ENCODE data around the gene IFNG. TPM values are rescaled to one million over a fixed set of nuclear protein-coding genes. Genes with fewer than 3 reads are reported as not detected.

Gene IFNG
- not detected in 5 replicates for total RNA-seq (2022; extraction: Qiagen RNA extraction; ENCODE audit: low read depth)

DNA sequence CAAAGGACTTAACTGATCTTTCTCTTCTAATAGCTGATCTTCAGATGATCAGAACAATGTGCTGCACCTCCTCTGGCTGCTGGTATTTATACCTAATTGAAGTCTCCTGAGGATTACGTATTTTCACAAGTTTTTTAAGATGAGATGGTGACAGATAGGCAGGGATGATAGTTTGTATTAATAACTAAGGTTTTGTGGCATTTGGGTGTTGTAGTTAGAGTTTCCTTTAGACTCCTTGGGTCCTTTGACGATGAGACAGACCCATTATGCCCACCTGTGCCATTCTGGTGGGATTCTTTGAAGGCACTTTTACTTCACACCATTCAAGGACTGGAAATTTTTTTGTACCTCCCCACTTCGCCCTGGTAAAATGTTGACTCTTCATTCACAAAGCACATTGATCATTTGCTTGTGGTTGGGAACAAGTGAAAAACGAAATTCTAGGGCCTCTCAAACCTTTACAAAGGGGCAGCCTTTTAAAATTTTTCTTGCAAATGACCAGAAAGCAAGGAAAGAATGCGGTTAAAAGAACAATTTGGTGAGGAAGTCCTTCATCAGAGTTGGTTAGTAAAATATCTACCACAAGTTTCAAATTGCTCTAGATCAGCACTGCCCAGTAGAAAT is at the start of gene IFNG:
TSS of gene IFNG (minus strand) at position 60 of the 624 bp plus-strand sequence. CDS start 125 bp downstream, outside the sequence.

Other genes starting within 250 kb of the IFNG start
- not detected in 5 replicates for gene IFNG-AS1, start 170.3 kb downstream of the IFNG start, total RNA-seq (2022; extraction: Qiagen RNA extraction; ENCODE audit: low read depth)
- not detected in 5 replicates for gene IL26, start 66.1 kb upstream of the IFNG start, total RNA-seq (2022; extraction: Qiagen RNA extraction; ENCODE audit: low read depth)
- gene IL22, start 93.9 kb upstream of the IFNG start, total RNA-seq (2022; extraction: Qiagen RNA extraction; ENCODE audit: low read depth), result not detected in 5 replicates
- gene MDM1, start 172.6 kb upstream of the IFNG start, total RNA-seq (2022; extraction: Qiagen RNA extraction; ENCODE audit: low read depth), result 5.5 to 8.6 TPM (median 8.3 TPM) in 5 replicates

Measured in A549 treated with DMSO at 1 μM for 4 hours (cell line).